ENCODE data around the gene RASA3. TPM values are rescaled to one million over a fixed set of nuclear protein-coding genes. Genes with fewer than 3 reads are reported as not detected.

The RASA3 gene
- total RNA-seq, 1 donor from 2014 or later: 30.7 TPM

GRCh38 chr13:114068656-114069318 is 63.6 kb downstream of the RASA3 start:
- DNase-seq (ENCODE audit: low read depth in 2 of 2): peak in 1 of 2 donors; percentile 50

DNA sequence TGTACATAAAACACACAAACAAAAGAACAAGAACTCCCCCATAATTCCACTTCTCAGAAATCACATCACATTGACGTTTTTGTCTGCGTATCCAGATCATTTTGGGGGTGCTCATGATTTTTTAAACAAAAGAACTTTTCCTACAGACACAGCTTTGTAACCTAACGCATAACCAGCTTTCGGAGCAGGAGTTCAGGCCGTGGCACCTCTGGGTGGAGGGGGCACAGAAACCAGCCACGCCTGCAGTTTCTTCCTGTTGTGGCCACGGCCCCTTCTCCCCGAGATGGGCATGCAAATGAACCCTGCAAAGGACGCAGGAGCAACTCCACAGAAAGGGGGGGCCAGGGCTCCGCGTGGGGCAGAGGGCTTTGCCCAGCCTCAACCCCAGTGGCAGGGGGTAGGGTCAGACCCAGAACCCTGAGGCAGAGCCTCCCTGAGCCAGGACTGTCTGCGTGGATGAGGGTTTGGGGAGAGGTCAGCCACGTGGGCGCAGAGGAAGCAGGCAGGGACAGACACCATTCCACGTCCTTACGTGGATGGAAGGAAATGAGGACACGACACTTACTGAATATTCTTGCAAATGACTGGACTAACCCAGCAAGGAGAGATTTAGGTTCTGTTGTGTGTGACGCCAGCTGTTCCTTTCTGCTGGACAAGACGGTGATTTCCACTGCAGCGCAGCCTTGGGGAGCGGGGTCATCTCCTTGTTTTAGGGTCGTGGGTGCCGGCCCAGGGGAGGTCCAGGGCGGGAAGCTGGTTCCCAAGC is 64.4 kb downstream of the RASA3 start:
- no peak for DNase-seq (ENCODE audit: low read depth in 2 of 2)

GRCh38 chr13:114067381-114067885 is 65.0 kb downstream of the RASA3 start:
- no peak for DNase-seq (ENCODE audit: low read depth in 2 of 2)

GRCh38 chr13:114066956-114067355 is 65.5 kb downstream of the RASA3 start:
- DNase-seq (ENCODE audit: low read depth in 2 of 2): no peak

DNA sequence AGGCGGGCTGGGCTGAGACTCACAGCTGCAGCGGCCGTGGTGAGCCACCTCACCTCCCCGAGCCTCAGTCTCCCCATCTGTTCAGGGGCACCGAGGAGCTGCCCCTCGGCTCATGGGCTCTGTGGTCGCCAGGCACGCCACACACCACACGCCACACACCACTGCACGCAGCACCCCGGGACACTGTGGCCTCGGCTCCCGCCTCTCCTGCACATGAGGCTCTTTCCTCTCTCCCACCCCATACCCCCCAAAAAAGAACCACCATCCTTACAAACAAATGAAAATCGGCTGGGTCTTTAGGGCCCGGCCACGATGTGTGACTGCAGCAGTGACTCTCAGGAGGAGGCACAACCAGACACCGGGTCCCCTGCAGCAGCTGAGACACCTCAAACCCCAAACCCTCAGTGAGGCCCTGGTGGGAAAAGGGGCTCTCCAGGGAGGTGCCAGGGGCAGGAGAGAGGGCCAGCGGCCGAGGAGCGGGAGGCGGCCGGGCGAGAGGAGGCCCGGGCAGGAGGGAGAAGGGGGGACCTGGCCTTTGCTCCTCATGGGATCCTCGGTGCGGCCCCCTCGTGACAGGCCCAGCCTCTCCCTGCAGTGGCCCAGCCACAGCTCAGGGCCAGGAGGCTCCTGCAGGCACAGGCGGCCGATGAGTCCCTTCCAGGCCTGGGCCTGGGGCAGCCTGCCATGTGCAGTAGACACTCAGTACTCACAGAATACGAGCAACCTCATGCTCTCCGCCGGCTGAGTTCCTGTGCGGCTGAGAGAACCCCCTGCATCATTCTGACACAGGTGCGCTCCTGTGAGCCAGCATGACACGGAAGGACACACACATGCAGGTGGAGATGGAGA is 66.3 kb downstream of the RASA3 start:
- DNase-seq (ENCODE audit: low read depth in 2 of 2): no peak

- DNase-seq (ENCODE audit: low read depth in 2 of 2): peak; percentile 52 to 95
These were observed 67.1 kb downstream of the RASA3 start for GRCh38 chr13:114065141-114065925.

GRCh38 chr13:114064450-114065140 is 67.8 kb downstream of the RASA3 start:
- peak in 1 of 2 donors; percentile 33 for DNase-seq (ENCODE audit: low read depth in 2 of 2)

- peak; percentile 40 to 44 for DNase-seq (ENCODE audit: low read depth in 2 of 2)
These were observed 68.6 kb downstream of the RASA3 start for GRCh38 chr13:114063545-114064449.

DNA sequence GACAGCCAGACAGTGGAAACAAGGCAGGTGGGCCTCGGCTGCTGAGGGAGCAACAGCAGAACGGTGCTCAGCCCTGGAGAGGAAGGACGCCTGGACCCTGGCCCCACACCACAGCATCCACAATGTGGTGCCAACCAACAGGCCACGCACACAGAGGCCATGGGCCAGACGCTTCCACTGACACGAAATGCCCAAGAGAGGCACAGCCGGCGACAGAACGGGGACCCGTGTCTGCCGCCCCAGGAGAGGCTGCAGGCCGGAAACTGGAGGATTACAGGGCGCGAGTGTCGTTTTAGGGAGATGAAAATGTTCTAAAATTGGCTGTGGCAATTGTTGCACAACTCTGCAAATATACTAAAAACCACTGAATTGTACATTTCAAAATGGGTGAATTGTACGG is 69.7 kb downstream of the RASA3 start:
- no peak for DNase-seq (ENCODE audit: low read depth in 2 of 2)

GRCh38 chr13:114062341-114062740 is 70.1 kb downstream of the RASA3 start:
- no peak for DNase-seq (ENCODE audit: low read depth in 2 of 2)

- DNase-seq (ENCODE audit: low read depth in 2 of 2): no peak
These were observed 70.7 kb downstream of the RASA3 start for GRCh38 chr13:114061744-114062143.

GRCh38 chr13:114061047-114061446 is 71.4 kb downstream of the RASA3 start:
- DNase-seq (ENCODE audit: low read depth in 2 of 2): no peak

DNA sequence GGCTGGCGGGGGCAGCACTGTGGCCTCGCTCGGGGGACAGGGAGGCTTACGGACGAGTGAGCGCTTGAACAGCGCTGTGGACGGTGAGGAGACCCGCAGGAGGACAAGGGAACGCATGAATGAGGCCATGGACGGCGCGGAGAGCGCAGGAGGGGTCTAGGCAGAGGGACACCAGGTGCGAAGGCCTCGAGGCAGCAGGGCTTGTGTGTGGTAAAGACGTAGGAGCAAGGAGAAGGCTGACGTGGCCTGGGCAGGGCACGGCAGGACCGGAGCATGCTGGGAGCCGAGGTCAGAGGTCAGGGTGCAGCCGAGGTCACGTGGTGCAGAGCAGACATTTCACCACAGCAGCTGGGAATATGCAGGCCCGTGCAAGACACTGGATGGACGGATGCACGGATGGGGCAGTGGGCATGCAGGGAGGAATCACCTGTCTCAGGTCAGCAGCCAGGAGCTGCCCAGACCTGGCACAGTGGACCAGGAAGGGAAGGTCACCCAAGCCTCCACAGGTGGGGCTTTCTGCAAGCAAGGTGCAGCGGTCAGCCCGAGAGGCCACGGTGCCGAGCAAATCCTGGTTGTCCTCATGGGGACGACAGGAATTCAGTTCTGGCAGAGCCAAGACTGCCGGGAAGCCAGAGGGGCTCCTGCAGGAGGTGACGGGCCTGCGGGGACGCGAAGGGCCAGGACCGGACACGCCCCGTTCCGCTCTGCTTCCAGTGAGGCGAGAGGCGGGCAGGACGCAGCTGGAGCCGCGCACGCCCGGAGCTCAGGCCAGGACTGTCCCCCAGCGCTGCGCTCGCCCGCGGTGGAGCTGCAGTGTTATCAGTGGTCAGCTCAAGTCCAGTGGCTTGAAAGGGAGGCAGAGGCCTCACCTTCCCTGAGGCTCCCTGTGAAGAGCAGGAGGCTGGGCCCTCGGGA is 72.2 kb downstream of the RASA3 start:
- peak in 1 of 2 donors; percentile 32 for DNase-seq (ENCODE audit: low read depth in 2 of 2)

DNA sequence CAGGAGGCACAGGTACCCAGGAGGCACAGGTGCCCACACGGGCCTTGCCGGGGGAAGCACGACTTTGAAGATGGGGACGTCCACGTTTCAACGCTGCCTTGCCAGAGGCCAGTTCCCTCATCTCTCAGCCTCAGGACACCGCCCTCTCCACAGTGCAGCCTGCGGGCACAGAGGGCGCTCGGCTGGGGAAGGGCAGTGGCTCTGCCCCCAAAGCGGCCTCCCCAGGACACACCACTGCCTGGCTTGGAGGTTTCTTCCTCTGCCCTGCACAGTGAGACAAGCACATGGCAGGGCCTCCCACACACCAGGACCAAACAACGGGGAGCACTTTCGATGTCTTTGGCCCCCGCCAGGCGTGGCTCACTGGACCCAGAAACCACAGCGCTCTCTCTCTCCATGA is 73.0 kb downstream of the RASA3 start:
- DNase-seq (ENCODE audit: low read depth in 2 of 2): no peak

DNA sequence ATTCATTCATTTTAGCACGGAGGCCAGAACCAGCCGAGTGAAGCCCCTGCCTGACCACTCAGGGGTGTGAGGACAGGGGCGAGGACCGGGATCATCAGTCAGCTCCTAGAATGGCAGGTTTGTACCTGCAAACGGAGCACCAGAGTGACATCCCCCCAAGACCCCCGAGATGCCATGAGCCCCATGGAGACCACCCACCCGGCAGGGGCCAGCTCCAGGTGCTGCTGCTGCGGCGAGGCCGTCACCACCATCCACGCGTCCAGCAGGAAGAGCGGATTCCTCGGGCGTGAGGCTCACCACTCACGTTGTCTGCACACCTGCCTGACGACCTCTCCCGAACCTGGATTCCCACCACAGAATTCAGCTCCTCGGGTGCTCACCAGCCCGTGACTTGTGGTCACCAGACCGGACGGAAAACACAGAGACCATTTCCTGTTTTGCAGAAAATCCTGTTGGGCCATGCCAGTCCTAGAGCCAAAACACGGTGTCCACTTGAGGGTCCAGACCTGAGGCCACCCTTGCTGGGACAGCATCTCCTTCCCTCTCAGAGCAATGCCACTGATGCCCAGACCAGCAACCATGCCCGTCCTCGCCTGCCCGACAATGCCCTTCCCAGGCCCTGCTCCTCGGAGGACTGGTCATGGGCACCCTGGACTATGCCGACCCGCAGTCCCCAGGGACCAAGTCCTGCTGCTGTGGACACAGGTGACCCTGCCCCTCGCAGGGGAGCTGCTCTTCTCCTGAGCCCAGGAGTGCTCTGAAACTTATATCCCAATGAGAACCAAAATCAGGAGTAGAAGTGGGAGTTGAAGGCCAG is 74.2 kb downstream of the RASA3 start:
- peak; percentile 52 to 70 for DNase-seq (ENCODE audit: low read depth in 2 of 2)

GRCh38 chr13:114057166-114058050 is 75.0 kb downstream of the RASA3 start:
- peak in 1 of 2 donors; percentile 47 for DNase-seq (ENCODE audit: low read depth in 2 of 2)
